Left lung (tissue), 10 donors: ENCODE measurements around the gene RAP1GAP2. TPM values are rescaled to one million over a fixed set of nuclear protein-coding genes. Genes with fewer than 3 reads are reported as not detected.

Experiments used
- ATAC-seq: fragments of 200-7000 bp; cut with Tn5 transposase; one replicate; pipeline ENCODE4 v1.9.1; 2020; ENCODE audit warnings: moderate library complexity
- DNase-seq, 4 donors: peaks; one replicate each; pipeline ENCODE4 v3.0.0-alpha.2; 2013 to 2020
- H3K27ac ChIP-seq, 2 donors: fragments of 200-600 bp; sonication (generic) in 1 of 2; one replicate each; pipeline versions ENCODE4 v1.5.0 to v1.8.0; 2020 to 2021
- H3K27me3 ChIP-seq, 2 donors: fragments of 200-600 bp; sonication (generic) in 1 of 2; one replicate each; pipeline versions ENCODE4 v1.5.0 to v1.8.0; 2020 to 2021
- H3K36me3 ChIP-seq, 2 donors: fragments of 200-600 bp; sonication (generic) in 1 of 2; one replicate each; pipeline versions ENCODE4 v1.5.0 to v1.8.0; 2020 to 2021
- H3K4me1 ChIP-seq, 2 donors: fragments of 200-600 bp; one replicate each; pipeline ENCODE4 v1.8.0; 2021
- H3K4me3 ChIP-seq, 2 donors: fragments of 200-600 bp; sonication (generic) in 1 of 2; one replicate each; pipeline versions ENCODE4 v1.5.0 to v1.8.0; 2020 to 2021; ENCODE audit warnings: mild to moderate bottlenecking in 1 of 2
- H3K9me3 ChIP-seq, 2 donors: fragments of 200-600 bp; sonication (generic) in 1 of 2; one replicate each; pipeline versions ENCODE4 v1.5.0 to v1.8.0; 2020 to 2021
- CTCF ChIP-seq, 2 donors: fragments of 200-600 bp; sonication (generic) in 1 of 2; IDR thresholded peaks; one replicate each; pipeline versions ENCODE4 v1.5.0 to v1.8.0; 2021; ENCODE audit warnings: antibody characterized with exemption in 2 of 2
- intact Hi-C, 2 donors: fragments of 100-400 bp; cut with DNase I; formaldehyde crosslinking; loops; one replicate each; pipeline versions ENCODE4 v1.11.2 to v1.14.2; 2022
- polyA plus RNA-seq, 6 donors: library from polyadenylated mRNA; unstranded; fragments of 120-200 nt; gene quantifications; one replicate each; pipeline ENCODE4 v1.2.1, GENCODE V29; 2013; ENCODE audit not compliant: insufficient read length in 6 of 6
- total RNA-seq, 2 donors: library from RNA; stranded (reverse); fragmentation: NEBNext Ultra II Directional; extraction: Animal tissue kit (Norgen Biotek cat#: 25700); gene quantifications; one replicate each; pipeline ENCODE4 v1.2.1, GENCODE V29; 2021
- donor health status: DM: no; HTN: yes; CAD: no.
- donor health status: DM: no; HTN: no; CAD: no.

The RAP1GAP2 gene
- total and polyA plus RNA-seq, 8 donors = 8.0 to 14.5 (median 9.7) TPM

DNA sequence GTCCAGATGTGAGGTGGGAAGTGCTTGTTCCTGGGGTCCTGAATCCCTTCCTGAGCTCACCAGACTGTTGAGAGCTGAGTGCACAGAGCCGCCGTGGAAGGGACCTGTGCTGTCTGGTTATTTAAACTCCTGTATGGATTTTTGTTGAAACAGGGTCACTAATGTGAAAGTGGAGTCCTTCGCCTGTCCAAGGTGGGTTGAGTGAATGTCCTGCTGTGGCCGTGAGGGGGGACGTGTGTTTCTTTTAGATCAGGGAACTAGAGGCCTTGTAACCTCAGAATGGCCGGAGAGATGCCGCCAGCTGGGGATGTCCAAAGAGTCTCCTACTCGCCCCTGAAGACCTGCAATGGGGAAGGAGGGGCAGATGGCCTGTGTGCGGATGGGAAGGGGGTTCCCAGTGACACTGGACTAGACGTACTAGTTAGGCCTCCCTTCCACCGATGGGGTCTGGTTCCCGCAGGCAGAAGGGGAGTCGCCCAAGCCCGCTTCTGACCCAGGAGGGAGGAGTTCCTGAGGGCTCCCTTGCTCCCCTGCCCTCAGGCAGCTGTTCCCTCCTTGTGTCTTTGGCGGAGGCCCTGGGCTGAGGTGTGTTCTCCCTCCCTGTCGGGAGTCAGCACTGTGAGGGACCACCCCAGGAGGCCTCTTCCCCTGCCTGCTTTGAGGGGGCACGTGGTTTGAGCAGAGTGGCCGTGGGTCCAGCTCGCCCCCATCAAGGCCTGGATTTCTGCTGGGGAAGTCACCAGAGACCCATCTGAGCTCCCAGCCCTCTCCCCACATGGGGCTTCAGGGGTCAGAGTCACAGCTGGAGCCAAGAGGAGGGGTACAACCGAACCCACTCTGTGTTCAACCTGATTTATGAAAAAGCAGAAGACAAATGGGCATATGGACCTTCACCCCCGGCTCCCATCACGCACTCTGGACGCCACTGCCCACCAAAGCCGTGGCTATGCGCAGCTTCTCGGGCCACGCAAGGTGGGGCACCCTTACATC lies 236.3 kb downstream of the RAP1GAP2 start:
- Histone ChIP-seq H3K9me3 (no peaks in the 10 kb centered on the region), H3K27ac (no peak overlapping the region), H3K4me1 (peaks cover 0 to 7% of the 10 kb centered on the region in 2 donors), H3K36me3 (peaks cover 0 to 10% of the 10 kb centered on the region in 2 donors), H3K4me3 (no peak overlapping the region), H3K27me3 (peaks cover 0 to 21% of the 10 kb centered on the region in 2 donors)
- intact Hi-C loops = no loop called here
- no peak for TF ChIP-seq CTCF (IDR thresholded peaks at IDR 0.05)
- DNase-seq (peak in 1 of 4 donors; percentile 54), ATAC-seq (no peak)

DNA sequence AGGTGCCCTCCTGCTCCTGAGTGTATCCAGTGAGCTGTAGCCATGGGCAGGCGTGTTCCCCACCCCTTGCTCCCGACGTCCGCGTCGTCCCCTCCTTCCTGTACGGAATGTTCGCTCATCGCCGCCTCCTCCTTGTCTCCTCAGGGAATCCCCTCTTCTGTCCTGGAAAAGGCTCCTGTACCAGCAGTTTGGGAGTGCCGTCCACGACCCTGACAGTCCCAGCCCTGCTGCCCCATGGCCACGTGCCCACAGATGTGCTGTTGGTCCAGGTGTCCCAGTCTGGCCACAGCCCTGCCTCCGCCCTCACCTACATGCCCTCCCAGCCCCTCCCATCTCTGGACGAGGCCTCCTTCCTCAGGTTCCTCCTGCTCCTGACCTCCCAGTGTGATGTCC lies 237.0 kb downstream of the RAP1GAP2 start:
- peaks cover 0 to 7% of the 10 kb centered on the region in 2 donors for H3K4me1 ChIP-seq
- H3K9me3 ChIP-seq = no peaks in the 10 kb centered on the region
- DNase-seq (peak in 1 of 4 donors; percentile 61), ATAC-seq (no peak)
- peaks cover 0 to 28% of the 10 kb centered on the region in 2 donors for H3K27me3 ChIP-seq
- intact Hi-C loops = no loop called here
- TF ChIP-seq CTCF (IDR thresholded peaks at IDR 0.05) = no peak
- no peak overlapping the region for H3K4me3 ChIP-seq
- H3K36me3 ChIP-seq = peaks cover 0 to 10% of the 10 kb centered on the region in 2 donors
- H3K27ac ChIP-seq = no peak overlapping the region

GRCh38 chr17:3033741-3034577 lies 237.7 kb downstream of the RAP1GAP2 start:
- no peak for TF ChIP-seq CTCF (IDR thresholded peaks at IDR 0.05)

GRCh38 chr17:3034578-3034920 lies 238.3 kb downstream of the RAP1GAP2 start:
- Histone ChIP-seq H3K27me3 (peaks cover 0 to 32% of the 10 kb centered on the region in 2 donors), H3K9me3 (no peaks in the 10 kb centered on the region), H3K36me3 (peaks cover 0 to 10% of the 10 kb centered on the region in 2 donors), H3K4me1 (peaks cover 0 to 2% of the 10 kb centered on the region in 2 donors), H3K4me3 (no peak overlapping the region), H3K27ac (no peak overlapping the region)
- ATAC-seq = no peak
- intact Hi-C loops = no loop called here
- no peak for TF ChIP-seq CTCF (IDR thresholded peaks at IDR 0.05)
- peak in 1 of 4 donors; percentile 65 for DNase-seq

More at GRCh38 chr17:3033741-3034577, 237.7 kb downstream of the RAP1GAP2 start:
- intact Hi-C loops = no loop called here
- Histone ChIP-seq H3K27ac (no peak overlapping the region), H3K27me3 (peaks cover 0 to 32% of the 10 kb centered on the region in 2 donors), H3K9me3 (no peaks in the 10 kb centered on the region), H3K4me3 (no peak overlapping the region), H3K4me1 (peaks cover 0 to 7% of the 10 kb centered on the region in 2 donors), H3K36me3 (peaks cover 0 to 10% of the 10 kb centered on the region in 2 donors)
- no peak for ATAC-seq
- DNase-seq = peak in 1 of 4 donors; percentile 58
